ENCODE data around the gene B4GALNT2. TPM values are rescaled to one million over a fixed set of nuclear protein-coding genes. Genes with fewer than 3 reads are reported as not detected.

The B4GALNT2 gene
- total and polyA plus RNA-seq, 2 of the 8 experiments (the other 6 are each of a cell fraction or from before 2014, with no cell fraction given): not detected

DNA sequence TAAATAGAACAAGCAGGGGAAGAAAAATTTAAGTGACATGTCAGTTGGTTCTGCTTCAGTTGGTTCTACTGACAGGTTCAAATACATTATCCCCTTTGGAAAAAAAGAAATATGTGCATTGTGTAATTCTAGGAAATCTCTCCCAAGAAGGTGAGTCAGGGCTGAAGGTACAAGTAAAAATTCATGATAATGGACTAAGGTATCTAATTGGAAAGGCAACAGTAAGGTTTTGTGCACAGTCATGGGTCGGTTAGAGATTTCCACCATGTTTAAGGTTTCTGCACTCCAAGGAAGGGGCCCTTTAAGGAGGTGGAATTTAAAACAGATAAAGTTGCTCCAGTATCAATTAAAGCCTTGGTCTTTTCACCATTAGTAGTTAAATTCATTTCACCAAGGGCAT is 17.9 kb upstream of the B4GALNT2 start:
- Histone ChIP-seq H3K4me2 (ENCODE audit: insufficient read depth in 1 of 2, low read depth in 2 of 2, low read length in 2 of 2) (no peak overlapping the region), H3K4me1 (replicated peaks in 1 of 4; ENCODE audit: control insufficient read depth in 3 of 4, insufficient read depth in 4 of 4, low read length in 3 of 4) (peaks cover 0 to 6% (median 0%) of the 10 kb centered on the region in 4 experiments; a peak in 2 of 7 replicates)

More for the DNA sequence above, 17.9 kb upstream of the B4GALNT2 start:
- Histone ChIP-seq H3K79me2 (ENCODE audit: control insufficient read depth in 1 of 2, insufficient read depth in 2 of 2, low read length in 2 of 2) (no peaks in the 10 kb centered on the region), H2AFZ (ENCODE audit: low read length) (no peak overlapping the region), H3K56ac (replicated peaks; ENCODE audit: insufficient read length, low read depth, low read length) (no peak overlapping the region), H3K4me3 (ENCODE audit: extremely low read depth in 1 of 4, insufficient read depth in 2 of 4, low read depth in 3 of 4, low read length in 4 of 4) (no peak overlapping the region), H3K9me3 (ENCODE audit: insufficient read depth in 2 of 2, low read depth in 1 of 2, low read length in 1 of 2) (no peaks in the 10 kb centered on the region; a peak in 1 of 4 replicates), H3K23me2 (ENCODE audit: low read depth, low read length) (no peaks in the 10 kb centered on the region), H3K9ac (replicated peaks in 1 of 4; ENCODE audit: extremely low read depth in 1 of 4, low read depth in 3 of 4, low read length in 3 of 4) (no peak overlapping the region), H4K20me1 (replicated peaks in 1 of 2; ENCODE audit: control insufficient read depth in 1 of 2, insufficient read depth in 2 of 2, low read length in 2 of 2) (no peaks in the 10 kb centered on the region), H3K27me3 (replicated peaks in 1 of 4; ENCODE audit: control insufficient read depth in 3 of 4, extremely low read depth in 1 of 4, insufficient read depth in 3 of 4, low read length in 3 of 4) (no peaks in the 10 kb centered on the region), H3K27ac (ENCODE audit: low read depth, low read length) (no peak overlapping the region), H3K79me1 (ENCODE audit: low read depth, low read length) (no peaks in the 10 kb centered on the region), H3K4ac (replicated peaks; ENCODE audit: insufficient read length, low read depth, low read length) (no peak overlapping the region), H2AK5ac (ENCODE audit: low read depth, low read length) (no peak overlapping the region), H2BK20ac (ENCODE audit: low read length) (no peak overlapping the region), H2BK15ac (ENCODE audit: low read length) (no peak overlapping the region), H4K8ac (ENCODE audit: extremely low read depth, insufficient read depth, low read length) (no peak overlapping the region), H3K18ac (ENCODE audit: extremely low read depth, low read length) (no peak overlapping the region), H2BK12ac (ENCODE audit: low read depth, low read length) (no peak overlapping the region), H2BK120ac (replicated peaks; ENCODE audit: low read depth, low read length) (no peak overlapping the region), H3K36me3 (ENCODE audit: control insufficient read depth in 2 of 4, insufficient read depth in 4 of 4, low read length in 3 of 4) (no peaks in the 10 kb centered on the region), H4K91ac (replicated peaks; ENCODE audit: insufficient read length, low read length) (no peak overlapping the region), H4K5ac (ENCODE audit: insufficient read length, low read depth, low read length) (no peak overlapping the region), H3K23ac (ENCODE audit: insufficient read length) (no peak overlapping the region), H3K14ac (ENCODE audit: insufficient read length) (no peak overlapping the region), H2BK5ac (ENCODE audit: low read depth, low read length) (no peak overlapping the region)
- ChIA-PET POLR2A (ENCODE audit: partially characterized antibody) (no interaction called here), CTCF (ENCODE audit: partially characterized antibody) (no interaction called here)
- 92% methylated on average over 1 of the region's 1 CpG; no CpG with 5 or more reads in 1 of the 2 experiments for WGBS, 2 experiments (ENCODE audit: extremely low coverage in 1 of 2, insufficient coverage in 1 of 2, insufficient read length in 1 of 2, insufficient replicate concordance in 2 of 2, low coverage in 1 of 2, low lambda C conversion rate in 2 of 2, missing lambda C conversion rate in 1 of 2)
- no peak for TF ChIP-seq CBX5 (IDR thresholded peaks at IDR 0.05; ENCODE audit: low read depth, low read length)
- TF ChIP-seq, protein P1, sequence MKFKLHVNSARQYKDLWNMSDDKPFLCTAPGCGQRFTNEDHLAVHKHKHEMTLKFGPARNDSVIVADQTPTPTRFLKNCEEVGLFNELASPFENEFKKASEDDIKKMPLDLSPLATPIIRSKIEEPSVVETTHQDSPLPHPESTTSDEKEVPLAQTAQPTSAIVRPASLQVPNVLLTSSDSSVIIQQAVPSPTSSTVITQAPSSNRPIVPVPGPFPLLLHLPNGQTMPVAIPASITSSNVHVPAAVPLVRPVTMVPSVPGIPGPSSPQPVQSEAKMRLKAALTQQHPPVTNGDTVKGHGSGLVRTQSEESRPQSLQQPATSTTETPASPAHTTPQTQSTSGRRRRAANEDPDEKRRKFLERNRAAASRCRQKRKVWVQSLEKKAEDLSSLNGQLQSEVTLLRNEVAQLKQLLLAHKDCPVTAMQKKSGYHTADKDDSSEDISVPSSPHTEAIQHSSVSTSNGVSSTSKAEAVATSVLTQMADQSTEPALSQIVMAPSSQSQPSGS (IDR thresholded peaks at IDR 0.05; ENCODE audit: low read length): no peak
- no peak for TF ChIP-seq CHD1 (IDR thresholded peaks at IDR 0.05; ENCODE audit: low read depth, low read length)
- no peak for TF ChIP-seq ZNF274 (IDR thresholded peaks at IDR 0.05; ENCODE audit: borderline replicate concordance, extremely low read depth, low read length)
- TF ChIP-seq KDM5A (IDR thresholded peaks at IDR 0.05; ENCODE audit: low read length): no peak
- TF ChIP-seq RNF2 (IDR thresholded peaks at IDR 0.05; ENCODE audit: borderline replicate concordance, low read depth, low read length, missing control alignments, poor library complexity, severe bottlenecking): no peak
- no peak for TF ChIP-seq EP300 (IDR thresholded peaks at IDR 0.05; ENCODE audit: borderline replicate concordance in 1 of 2, low read depth in 2 of 2, low read length in 2 of 2)
- TF ChIP-seq SP1 (IDR thresholded peaks at IDR 0.05; ENCODE audit: low read depth, low read length): no peak
- no peak for TF ChIP-seq POLR2AphosphoS5 (IDR thresholded peaks at IDR 0.05; ENCODE audit: low read depth, low read length)
- no peak for TF ChIP-seq BACH1 (IDR thresholded peaks at IDR 0.05; ENCODE audit: low read length)
- no peak for TF ChIP-seq HDAC2 (IDR thresholded peaks at IDR 0.05; ENCODE audit: borderline replicate concordance in 1 of 2, low read depth in 2 of 2, low read length in 2 of 2)
- TF ChIP-seq JUN (IDR thresholded peaks at IDR 0.05; ENCODE audit: low read depth, low read length): no peak
- TF ChIP-seq TCF12 (IDR thresholded peaks at IDR 0.05; ENCODE audit: low read depth, low read length): no peak
- FAIRE-seq (no peak), DNase-seq (ENCODE audit: low read depth in 1 of 2, low spot score in 2 of 2) (no peak)
